Measurements from ENCODE around the gene LAMA3. TPM values are rescaled to one million over a fixed set of nuclear protein-coding genes. Genes with fewer than 3 reads are reported as not detected.

Gene LAMA3
- total RNA-seq, 1 donor from 2014 or later, result 126 TPM

DNA sequence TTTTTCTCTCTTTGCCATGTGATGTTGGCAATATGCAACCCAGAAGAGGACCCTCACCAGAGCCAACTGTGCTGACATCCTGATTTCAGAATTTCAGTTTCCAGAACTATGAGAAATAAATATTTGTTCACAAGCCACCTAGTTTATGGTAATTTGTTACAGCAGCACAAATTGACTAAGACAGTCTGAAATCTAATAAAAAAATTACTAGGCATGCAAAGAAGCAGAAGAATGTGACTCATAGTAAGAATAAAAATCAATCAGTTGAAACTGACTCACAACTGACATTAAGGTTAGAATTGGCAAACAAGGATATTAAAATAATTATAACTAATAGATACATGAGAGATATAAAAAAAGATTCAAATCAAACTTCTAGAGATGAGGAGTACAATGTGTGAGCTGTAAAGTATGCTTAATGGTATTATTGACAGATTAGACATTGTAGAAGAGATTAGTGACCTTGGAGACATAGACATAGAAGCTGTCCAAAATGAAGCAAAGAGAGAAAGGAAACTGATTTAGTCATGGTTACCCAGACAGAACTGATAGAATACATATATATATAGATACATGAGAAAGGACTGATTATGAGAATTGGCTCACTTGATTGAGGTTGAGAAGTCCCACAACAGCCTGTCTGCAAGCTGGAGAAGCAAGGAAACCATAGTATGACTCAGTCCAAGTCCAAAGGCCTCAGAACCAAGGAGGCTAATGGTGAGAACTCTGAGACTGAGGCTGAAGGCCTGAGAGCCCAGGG is 297.5 kb downstream of the LAMA3 start:
- H3K4me3 ChIP-seq (ENCODE audit: low read depth, low read length), result no peak overlapping the region
- TF ChIP-seq, protein P1, sequence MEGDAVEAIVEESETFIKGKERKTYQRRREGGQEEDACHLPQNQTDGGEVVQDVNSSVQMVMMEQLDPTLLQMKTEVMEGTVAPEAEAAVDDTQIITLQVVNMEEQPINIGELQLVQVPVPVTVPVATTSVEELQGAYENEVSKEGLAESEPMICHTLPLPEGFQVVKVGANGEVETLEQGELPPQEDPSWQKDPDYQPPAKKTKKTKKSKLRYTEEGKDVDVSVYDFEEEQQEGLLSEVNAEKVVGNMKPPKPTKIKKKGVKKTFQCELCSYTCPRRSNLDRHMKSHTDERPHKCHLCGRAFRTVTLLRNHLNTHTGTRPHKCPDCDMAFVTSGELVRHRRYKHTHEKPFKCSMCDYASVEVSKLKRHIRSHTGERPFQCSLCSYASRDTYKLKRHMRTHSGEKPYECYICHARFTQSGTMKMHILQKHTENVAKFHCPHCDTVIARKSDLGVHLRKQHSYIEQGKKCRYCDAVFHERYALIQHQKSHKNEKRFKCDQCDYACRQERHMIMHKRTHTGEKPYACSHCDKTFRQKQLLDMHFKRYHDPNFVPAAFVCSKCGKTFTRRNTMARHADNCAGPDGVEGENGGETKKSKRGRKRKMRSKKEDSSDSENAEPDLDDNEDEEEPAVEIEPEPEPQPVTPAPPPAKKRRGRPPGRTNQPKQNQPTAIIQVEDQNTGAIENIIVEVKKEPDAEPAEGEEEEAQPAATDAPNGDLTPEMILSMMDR (IDR thresholded peaks at IDR 0.05; ENCODE audit: insufficient read depth, low read length, poor library complexity, severe bottlenecking), result no peak
- no peaks in the 10 kb centered on the region for H3K36me3 ChIP-seq (ENCODE audit: control insufficient read depth, insufficient read depth, low read length)
- DNase-seq (ENCODE audit: low read depth), result no peak
- H3K27me3 ChIP-seq (ENCODE audit: control insufficient read depth, insufficient read depth, low read length), result no peaks in the 10 kb centered on the region

DNA sequence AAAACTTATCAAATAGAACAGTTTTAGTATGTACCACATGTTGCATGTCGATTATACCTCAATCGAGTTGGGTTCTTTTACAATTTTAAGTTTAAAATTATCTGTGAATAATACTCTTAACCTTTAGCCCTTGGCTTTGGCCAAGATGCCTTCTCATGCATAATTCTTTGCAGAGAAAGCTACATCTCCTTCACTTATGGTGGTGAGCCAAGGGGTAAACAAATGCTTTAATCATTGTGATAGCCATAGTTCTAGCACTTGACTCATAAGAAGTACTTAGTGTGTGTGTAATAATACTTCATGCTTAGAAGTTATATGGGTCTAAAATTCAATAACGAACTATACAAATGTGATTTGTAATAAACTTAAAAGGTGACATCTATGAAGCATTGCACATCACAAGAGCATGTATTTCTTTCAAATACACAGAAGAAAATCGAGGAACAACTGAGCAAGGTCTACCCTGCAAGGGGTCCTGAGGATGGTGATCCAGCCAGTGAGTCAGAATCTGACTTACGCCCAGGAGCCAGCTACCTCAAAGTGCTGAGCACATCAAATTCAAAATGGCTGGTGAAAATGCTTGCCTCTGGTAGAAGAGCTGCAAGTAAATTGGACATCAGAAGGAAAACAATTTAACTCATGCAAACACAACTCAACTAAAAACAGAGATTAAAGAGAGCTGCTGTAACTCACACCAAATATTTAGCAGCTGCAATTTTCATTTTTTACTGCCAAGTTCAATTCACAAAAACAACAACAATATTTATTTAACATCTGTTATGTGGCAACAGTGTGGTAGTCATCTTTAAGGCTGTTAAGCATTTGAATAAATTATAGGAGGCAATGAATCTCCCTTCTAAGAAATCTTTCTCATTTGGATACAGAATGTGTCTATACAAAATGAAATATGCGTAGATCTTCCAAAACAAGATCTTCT is 301.5 kb downstream of the LAMA3 start:
- TF ChIP-seq, protein P1 (IDR thresholded peaks at IDR 0.05; ENCODE audit: insufficient read depth, low read length, poor library complexity, severe bottlenecking), result no peak
- Histone ChIP-seq H3K27me3 (ENCODE audit: control insufficient read depth, insufficient read depth, low read length) (no peaks in the 10 kb centered on the region), H3K36me3 (ENCODE audit: control insufficient read depth, insufficient read depth, low read length) (no peaks in the 10 kb centered on the region), H3K4me3 (ENCODE audit: low read depth, low read length) (no peak overlapping the region)
- DNase-seq (ENCODE audit: low read depth), result no peak

DNA sequence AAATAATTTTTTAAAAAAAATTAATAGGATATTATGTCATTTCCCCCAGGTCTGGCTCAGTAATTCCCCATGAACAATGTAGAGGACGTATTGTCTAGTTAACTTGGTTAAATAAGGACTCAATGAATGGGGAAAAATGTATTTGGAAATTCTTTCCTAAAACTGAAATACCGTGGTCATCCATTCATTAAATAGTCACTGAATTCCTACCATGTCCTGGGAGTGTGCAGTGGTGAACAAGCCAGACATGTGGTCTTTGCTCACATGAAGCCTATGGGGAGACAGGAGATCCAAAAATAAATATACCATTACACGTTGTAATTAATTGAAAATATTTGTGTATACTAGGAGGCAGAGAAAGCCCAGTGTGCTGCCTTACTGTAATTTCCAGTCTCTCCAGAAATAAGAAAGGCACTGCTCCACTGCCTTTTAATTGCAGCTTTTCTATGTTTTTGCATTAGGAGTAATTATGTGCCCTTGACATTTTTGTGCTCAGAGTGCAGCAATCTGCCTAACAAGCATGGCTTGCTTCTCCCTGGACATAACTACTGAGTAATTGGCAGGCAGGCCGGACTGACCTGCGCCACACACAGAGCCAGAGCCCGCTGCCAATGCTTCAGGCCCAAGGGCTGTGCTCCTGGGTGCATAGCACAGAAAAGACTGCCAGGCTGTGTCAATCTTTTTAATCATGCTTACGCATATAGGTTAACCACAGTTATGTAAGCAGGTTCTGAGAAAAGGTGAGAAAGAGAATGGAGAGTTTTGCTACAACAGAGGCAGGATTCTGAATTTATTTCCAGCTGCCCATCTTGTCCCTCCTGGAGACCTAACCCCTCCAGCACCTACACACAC is 303.1 kb downstream of the LAMA3 start:
- peak; percentile 51 for DNase-seq (ENCODE audit: low read depth)

DNA sequence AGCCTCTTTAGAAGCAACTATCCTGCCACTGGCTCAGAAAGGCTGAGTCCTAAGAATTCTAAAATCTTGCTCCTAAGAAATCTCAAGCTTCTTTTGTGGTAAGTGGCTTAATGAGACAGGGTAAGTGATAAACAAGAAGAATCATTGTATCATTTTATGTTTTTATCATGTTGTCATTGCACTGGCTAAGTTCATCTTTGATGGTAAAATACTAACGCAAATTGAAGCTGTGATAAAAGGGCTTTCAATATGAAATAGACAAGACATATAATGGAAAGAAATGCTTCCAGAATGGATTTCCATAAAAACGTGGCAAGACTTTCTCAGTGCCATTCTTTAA is 303.7 kb downstream of the LAMA3 start:
- Histone ChIP-seq H3K36me3 (ENCODE audit: control insufficient read depth, insufficient read depth, low read length) (no peaks in the 10 kb centered on the region), H3K4me3 (ENCODE audit: low read depth, low read length) (no peak overlapping the region), H3K27me3 (ENCODE audit: control insufficient read depth, insufficient read depth, low read length) (no peaks in the 10 kb centered on the region)
- no peak for DNase-seq (ENCODE audit: low read depth)
- TF ChIP-seq, protein P1 (IDR thresholded peaks at IDR 0.05; ENCODE audit: insufficient read depth, low read length, poor library complexity, severe bottlenecking), result no peak

More for the DNA sequence above, 303.1 kb downstream of the LAMA3 start:
- no peaks in the 10 kb centered on the region for H3K36me3 ChIP-seq (ENCODE audit: control insufficient read depth, insufficient read depth, low read length)
- TF ChIP-seq, protein P1 (IDR thresholded peaks at IDR 0.05; ENCODE audit: insufficient read depth, low read length, poor library complexity, severe bottlenecking), result no peak
- no peak overlapping the region for H3K4me3 ChIP-seq (ENCODE audit: low read depth, low read length)
- H3K27me3 ChIP-seq (ENCODE audit: control insufficient read depth, insufficient read depth, low read length), result no peaks in the 10 kb centered on the region

DNA sequence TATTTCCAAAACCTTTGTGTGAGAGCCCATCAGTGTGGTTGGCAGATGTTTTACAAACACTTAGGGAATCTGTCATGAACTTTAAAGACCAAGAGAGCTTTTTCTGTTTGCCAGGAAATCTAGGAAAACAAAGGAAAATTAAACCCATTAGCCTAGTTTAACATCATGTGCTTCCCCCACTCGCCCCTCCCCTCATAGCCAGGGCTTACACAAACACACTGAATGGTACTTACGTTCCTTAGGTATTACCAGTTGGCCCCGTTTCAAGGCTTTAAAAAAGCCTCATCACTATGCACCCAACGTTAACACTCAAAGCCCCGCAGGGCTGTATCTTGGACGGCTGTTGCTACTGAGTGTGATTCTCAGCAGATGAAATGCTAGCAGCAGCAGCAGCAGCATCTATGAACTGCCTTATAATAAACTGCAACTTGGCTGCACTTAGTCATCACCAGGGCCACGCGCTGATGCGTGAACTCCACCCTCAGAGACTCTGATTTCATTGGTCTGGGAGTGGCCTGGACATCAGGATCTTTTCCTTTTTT is 305.2 kb downstream of the LAMA3 start:
- DNase-seq (ENCODE audit: low read depth), result peak; percentile 94
- Histone ChIP-seq H3K4me3 (ENCODE audit: low read depth, low read length) (no peak overlapping the region), H3K27me3 (ENCODE audit: control insufficient read depth, insufficient read depth, low read length) (no peaks in the 10 kb centered on the region), H3K36me3 (ENCODE audit: control insufficient read depth, insufficient read depth, low read length) (no peaks in the 10 kb centered on the region)
- TF ChIP-seq, protein P1 (IDR thresholded peaks at IDR 0.05; ENCODE audit: insufficient read depth, low read length, poor library complexity, severe bottlenecking), result no peak

All from kidney epithelial cell (primary cell).